Stimulated activated effector memory CD8-positive, alpha-beta T cell treated with anti-CD3 and anti-CD28 coated beads, Interleukin-12 subunit alpha, Interleukin-12 subunit beta, amount 100 ng/mL, for 72 hours (primary cell): ENCODE measurements around the gene CLIC5.

Experiments
- ATAC-seq: fragments of 150-1000 bp; cut with Tn5 transposase; 2 replicates; pipeline ENCODE4 v1.10.0; 2021
- DNase-seq, 2 donors: peaks; one replicate each; pipeline ENCODE4 v3.0.0; 2021 to 2022; ENCODE audit warnings: low spot score in 2 of 2
- H3K27ac Mint-ChIP-seq: one replicate; pipeline ENCODE4 v1.8.0; 2022; ENCODE audit warnings: mild to moderate bottlenecking, mixed read lengths
- H3K36me3 Mint-ChIP-seq: one replicate; pipeline ENCODE4 v1.8.0; 2022; ENCODE audit warnings: mild to moderate bottlenecking, mixed read lengths
- H3K4me1 Mint-ChIP-seq: one replicate; pipeline ENCODE4 v1.8.0; 2022; ENCODE audit warnings: mixed read lengths
- H3K4me3 Mint-ChIP-seq: one replicate; pipeline ENCODE4 v1.8.0; 2022; ENCODE audit warnings: mild to moderate bottlenecking, mixed read lengths
- H3K9me3 Mint-ChIP-seq: one replicate; pipeline ENCODE4 v1.8.0; 2022; ENCODE audit warnings: mixed read lengths

The CLIC5 gene

GRCh38 chr6:45896783-45897441, 118.7 kb downstream of the CLIC5 start:
- DNase-seq (peak in 1 of 2 donors; percentile 55), ATAC-seq (peak; percentile 45)
- H3K9me3 Mint-ChIP-seq, result peaks cover 3% of the 10 kb centered on the region
- H3K27ac Mint-ChIP-seq, result peak overlapping the region; percentile 45
- no peak overlapping the region for H3K4me3 Mint-ChIP-seq
- H3K36me3 Mint-ChIP-seq, result no peaks in the 10 kb centered on the region
- peaks cover 27% of the 10 kb centered on the region for H3K4me1 Mint-ChIP-seq

DNA sequence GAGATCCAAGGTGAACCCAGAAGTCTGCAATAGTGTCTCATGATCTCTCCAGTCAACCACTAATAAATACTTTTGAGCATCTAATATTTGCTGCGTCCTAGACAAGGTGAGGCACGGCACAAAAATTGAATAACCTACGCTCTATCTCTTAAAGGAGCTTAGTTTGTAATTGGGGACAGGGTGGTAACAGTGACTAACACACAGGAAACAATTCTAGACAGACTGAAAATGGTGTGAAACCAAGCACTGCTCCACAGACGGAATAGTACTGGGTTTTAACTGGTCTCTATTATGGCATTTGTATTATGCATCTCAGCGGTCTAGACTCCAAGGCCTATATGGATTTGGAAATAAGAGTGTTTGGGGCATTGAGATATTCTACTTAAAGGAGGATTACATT, 120.1 kb downstream of the CLIC5 start:
- peak overlapping the region; percentile 56 for H3K27ac Mint-ChIP-seq
- ATAC-seq (peak; percentile 99), DNase-seq (peak in 1 of 2 donors; percentile 52)
- H3K36me3 Mint-ChIP-seq, result no peaks in the 10 kb centered on the region
- H3K4me1 Mint-ChIP-seq, result peaks cover 27% of the 10 kb centered on the region
- H3K9me3 Mint-ChIP-seq, result peaks cover 3% of the 10 kb centered on the region
- H3K4me3 Mint-ChIP-seq, result peak overlapping the region; percentile 32

- Mint-ChIP-seq H3K36me3 (no peaks in the 10 kb centered on the region), H3K27ac (no peak overlapping the region), H3K4me3 (no peak overlapping the region), H3K9me3 (peaks cover 3% of the 10 kb centered on the region), H3K4me1 (peaks cover 22% of the 10 kb centered on the region)
- ATAC-seq (no peak), DNase-seq (no peak)
Measured at GRCh38 chr6:45892696-45893245, 122.9 kb downstream of the CLIC5 start.

DNA sequence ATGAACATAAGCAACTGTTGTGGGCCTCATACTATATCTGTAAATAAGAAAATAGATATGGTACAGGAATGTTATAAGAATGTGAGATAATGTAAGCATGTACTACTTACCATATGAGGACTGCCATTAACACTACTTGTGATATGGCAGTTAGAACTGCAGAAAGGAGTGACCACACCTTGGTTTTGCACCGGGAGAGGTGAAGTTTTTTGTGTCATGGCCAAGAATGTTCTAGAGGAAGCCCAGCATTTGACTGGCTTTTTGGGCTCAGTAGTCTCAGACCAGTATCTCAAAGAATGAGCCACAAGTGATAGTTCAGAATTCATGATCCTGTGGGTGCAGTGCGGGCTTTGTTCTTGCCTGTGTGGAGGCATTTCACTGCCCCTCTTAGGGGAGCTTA, 123.5 kb downstream of the CLIC5 start:
- no peak for DNase-seq
- H3K27ac Mint-ChIP-seq, result no peak overlapping the region

GRCh38 chr6:45886776-45887175, 128.9 kb downstream of the CLIC5 start:
- Mint-ChIP-seq H3K4me1 (no peaks in the 10 kb centered on the region), H3K27ac (no peak overlapping the region), H3K9me3 (no peaks in the 10 kb centered on the region), H3K4me3 (no peak overlapping the region), H3K36me3 (no peaks in the 10 kb centered on the region)
- ATAC-seq, result no peak
- no peak for DNase-seq

More for the DNA sequence above, 123.5 kb downstream of the CLIC5 start:
- Mint-ChIP-seq H3K9me3 (peaks cover 3% of the 10 kb centered on the region), H3K4me3 (no peak overlapping the region), H3K36me3 (no peaks in the 10 kb centered on the region), H3K4me1 (peaks cover 17% of the 10 kb centered on the region)
- no peak for ATAC-seq

DNA sequence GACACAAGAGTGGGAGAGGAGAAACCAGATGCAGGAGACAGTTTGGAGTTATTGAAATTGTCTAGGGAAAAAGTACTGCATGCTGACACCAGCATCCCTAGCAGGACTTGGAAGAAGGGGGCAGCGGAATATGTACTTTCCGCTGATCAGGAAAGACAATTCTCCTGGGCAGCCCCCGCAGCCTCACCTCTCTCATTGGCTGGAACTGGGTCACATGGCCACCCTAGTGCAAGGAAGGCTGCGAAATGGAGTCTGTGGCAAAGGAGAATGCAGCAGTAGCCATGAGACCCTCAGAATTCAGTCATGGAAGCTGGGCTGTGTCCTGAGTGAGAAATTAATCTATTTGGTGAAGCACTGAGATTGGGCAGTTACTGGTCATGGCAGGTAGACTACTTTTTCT, 131.3 kb downstream of the CLIC5 start:
- ATAC-seq, result no peak

GRCh38 chr6:45882671-45883070, 133.0 kb downstream of the CLIC5 start:
- DNase-seq (no peak), ATAC-seq (no peak)
- no peaks in the 10 kb centered on the region for H3K4me1 Mint-ChIP-seq
- H3K4me3 Mint-ChIP-seq, result no peak overlapping the region
- H3K27ac Mint-ChIP-seq, result no peak overlapping the region
- H3K36me3 Mint-ChIP-seq, result no peaks in the 10 kb centered on the region
- no peaks in the 10 kb centered on the region for H3K9me3 Mint-ChIP-seq

More for the DNA sequence above, 131.3 kb downstream of the CLIC5 start:
- H3K4me3 Mint-ChIP-seq, result no peak overlapping the region
- no peaks in the 10 kb centered on the region for H3K4me1 Mint-ChIP-seq
- peak in 1 of 2 donors; percentile 18 for DNase-seq
- no peak overlapping the region for H3K27ac Mint-ChIP-seq
- H3K9me3 Mint-ChIP-seq, result no peaks in the 10 kb centered on the region
- H3K36me3 Mint-ChIP-seq, result no peaks in the 10 kb centered on the region

GRCh38 chr6:45881705-45882467, 133.8 kb downstream of the CLIC5 start:
- Mint-ChIP-seq H3K4me3 (no peak overlapping the region), H3K4me1 (no peaks in the 10 kb centered on the region), H3K36me3 (no peaks in the 10 kb centered on the region), H3K27ac (no peak overlapping the region), H3K9me3 (no peaks in the 10 kb centered on the region)
- ATAC-seq (no peak), DNase-seq (no peak)

GRCh38 chr6:45880676-45881075, 135.0 kb downstream of the CLIC5 start:
- Mint-ChIP-seq H3K4me1 (no peaks in the 10 kb centered on the region), H3K27ac (no peak overlapping the region), H3K36me3 (no peaks in the 10 kb centered on the region), H3K9me3 (no peaks in the 10 kb centered on the region), H3K4me3 (no peak overlapping the region)
- DNase-seq, result no peak
- no peak for ATAC-seq

DNA sequence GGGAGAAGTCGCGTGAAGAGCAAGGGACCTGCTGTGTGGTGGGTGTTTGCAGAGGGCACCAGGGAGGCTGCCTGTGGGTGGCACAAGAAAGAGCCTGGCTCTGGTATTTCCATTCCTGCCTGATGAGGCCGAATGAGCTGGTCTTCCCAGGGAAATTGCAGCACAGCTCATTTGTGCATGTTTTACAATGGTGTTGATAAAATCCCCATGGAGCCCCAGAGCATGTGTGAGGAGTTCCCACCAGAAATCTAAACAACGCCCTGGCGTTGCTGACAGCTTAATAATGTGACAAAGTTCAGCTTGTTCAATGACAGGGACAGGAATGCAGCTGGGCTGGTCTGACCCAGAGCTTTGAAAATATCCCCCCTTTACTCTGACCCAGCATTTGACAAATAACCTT, 135.5 kb downstream of the CLIC5 start:
- DNase-seq, result no peak
- no peaks in the 10 kb centered on the region for H3K9me3 Mint-ChIP-seq

GRCh38 chr6:45877970-45878590, 137.6 kb downstream of the CLIC5 start:
- H3K9me3 Mint-ChIP-seq, result no peaks in the 10 kb centered on the region
- DNase-seq (no peak), ATAC-seq (no peak)
- no peaks in the 10 kb centered on the region for H3K36me3 Mint-ChIP-seq
- H3K4me3 Mint-ChIP-seq, result no peak overlapping the region
- no peak overlapping the region for H3K27ac Mint-ChIP-seq
- H3K4me1 Mint-ChIP-seq, result no peaks in the 10 kb centered on the region

More for the DNA sequence above, 135.5 kb downstream of the CLIC5 start:
- no peaks in the 10 kb centered on the region for H3K4me1 Mint-ChIP-seq
- H3K4me3 Mint-ChIP-seq, result no peak overlapping the region
- H3K27ac Mint-ChIP-seq, result no peak overlapping the region
- H3K36me3 Mint-ChIP-seq, result no peaks in the 10 kb centered on the region
- ATAC-seq, result no peak

DNA sequence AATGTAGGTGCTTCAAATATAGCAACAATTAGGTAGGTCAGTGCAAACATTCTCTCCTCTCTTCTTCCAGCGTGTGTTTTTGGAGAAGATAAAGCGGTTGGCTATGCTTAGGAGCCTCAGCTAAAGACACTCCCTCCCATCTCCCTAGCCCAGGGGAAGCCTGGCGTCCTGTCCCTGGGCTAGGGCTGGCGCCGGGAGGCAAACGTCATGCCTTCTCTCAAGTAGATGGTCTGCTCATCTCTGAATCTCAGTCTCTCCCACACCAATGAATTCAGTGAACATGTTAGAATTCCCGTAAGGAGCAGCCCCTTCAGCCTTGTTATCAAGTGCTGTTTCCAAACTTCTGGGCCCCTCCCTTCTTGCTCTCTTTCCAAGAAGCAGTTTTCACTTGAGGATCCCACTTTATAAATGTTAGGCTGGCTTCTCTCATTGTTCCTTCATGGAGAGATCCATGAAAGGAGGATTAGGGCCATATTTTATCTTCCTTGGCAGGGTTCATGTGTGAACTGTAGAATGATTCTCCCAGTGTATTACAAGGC, 142.8 kb downstream of the CLIC5 start:
- DNase-seq (no peak), ATAC-seq (no peak)
- H3K36me3 Mint-ChIP-seq, result no peaks in the 10 kb centered on the region
- no peaks in the 10 kb centered on the region for H3K4me1 Mint-ChIP-seq
- H3K4me3 Mint-ChIP-seq, result no peak overlapping the region
- H3K9me3 Mint-ChIP-seq, result no peaks in the 10 kb centered on the region
- no peak overlapping the region for H3K27ac Mint-ChIP-seq

GRCh38 chr6:45870531-45870930, 145.1 kb downstream of the CLIC5 start:
- ATAC-seq (no peak), DNase-seq (no peak)
- H3K9me3 Mint-ChIP-seq, result no peaks in the 10 kb centered on the region
- peaks cover 12% of the 10 kb centered on the region for H3K4me1 Mint-ChIP-seq
- no peaks in the 10 kb centered on the region for H3K36me3 Mint-ChIP-seq
- H3K27ac Mint-ChIP-seq, result no peak overlapping the region
- no peak overlapping the region for H3K4me3 Mint-ChIP-seq

GRCh38 chr6:45864651-45865050, 151.0 kb downstream of the CLIC5 start:
- Mint-ChIP-seq H3K27ac (no peak overlapping the region), H3K36me3 (no peaks in the 10 kb centered on the region)

DNA sequence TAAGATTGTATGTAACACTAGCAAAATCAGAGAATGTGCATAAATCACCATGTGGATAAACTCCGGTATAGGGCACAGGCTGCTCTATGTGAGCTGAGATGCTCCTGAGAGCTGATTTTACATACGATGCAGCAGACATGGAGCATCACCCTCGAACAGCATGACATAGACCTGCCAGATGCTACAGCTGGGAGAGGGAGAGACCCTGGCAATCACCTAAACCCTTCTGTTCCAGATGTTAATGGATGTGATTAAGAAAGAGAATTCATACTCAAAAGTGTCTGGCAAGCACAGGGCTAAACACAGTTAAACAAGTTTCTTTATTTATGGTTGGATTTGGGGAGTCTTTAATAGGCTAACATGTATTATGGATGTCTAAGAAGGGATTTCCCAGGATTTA, 157.0 kb downstream of the CLIC5 start:
- DNase-seq (no peak), ATAC-seq (no peak)
- H3K9me3 Mint-ChIP-seq, result no peaks in the 10 kb centered on the region
- no peaks in the 10 kb centered on the region for H3K36me3 Mint-ChIP-seq
- H3K27ac Mint-ChIP-seq, result no peak overlapping the region
- H3K4me1 Mint-ChIP-seq, result no peaks in the 10 kb centered on the region
- no peak overlapping the region for H3K4me3 Mint-ChIP-seq

More at GRCh38 chr6:45864651-45865050, 151.0 kb downstream of the CLIC5 start:
- peaks cover 12% of the 10 kb centered on the region for H3K4me1 Mint-ChIP-seq
- DNase-seq (no peak), ATAC-seq (no peak)
- H3K9me3 Mint-ChIP-seq, result no peaks in the 10 kb centered on the region
- no peak overlapping the region for H3K4me3 Mint-ChIP-seq
